Stomach smooth muscle (tissue), 2 donors: Measurements from ENCODE around the gene ADPRHL1.
"Not testable (repeated sequence)": the region's sequence is repeated elsewhere in the genome, so short reads cannot be mapped to it uniquely, and the experiment has no call there.

ENCODE experiments used
- H3K27ac ChIP-seq: one replicate; pipeline ENCODE4 v1.7.0; 2013; ENCODE audit warnings: mild to moderate bottlenecking, low read length, inconsistent platforms
- H3K27me3 ChIP-seq, 2 donors: one replicate each; pipeline ENCODE4 v1.7.0; 2013; ENCODE audit warnings: low read length in 2 of 2; ENCODE audit not compliant: insufficient read depth in 2 of 2, control insufficient read depth in 1 of 2
- H3K36me3 ChIP-seq, 2 donors: one replicate each; pipeline ENCODE4 v1.7.0; 2013; ENCODE audit warnings: low read length in 2 of 2; ENCODE audit not compliant: control insufficient read depth in 2 of 2, insufficient read depth in 2 of 2
- H3K4me1 ChIP-seq: one replicate; pipeline ENCODE4 v1.7.0; 2013; ENCODE audit warnings: low read length; ENCODE audit not compliant: control insufficient read depth, insufficient read depth
- H3K4me3 ChIP-seq, 2 donors: one replicate each; pipeline ENCODE4 v1.7.0; 2013; ENCODE audit warnings: low read length in 2 of 2
- H3K9ac ChIP-seq, 2 donors: one replicate each; pipeline ENCODE4 v1.7.0; 2013; ENCODE audit warnings: low read length in 2 of 2, mild to moderate bottlenecking in 1 of 2
- H3K9me3 ChIP-seq, 2 donors: one replicate each; pipeline ENCODE4 v1.7.0; 2013; ENCODE audit warnings: low read length in 2 of 2; ENCODE audit not compliant: control insufficient read depth in 2 of 2
- donor health status: healthy.
- donor health status: Pancreatic carcinoma.

Gene ADPRHL1

DNA sequence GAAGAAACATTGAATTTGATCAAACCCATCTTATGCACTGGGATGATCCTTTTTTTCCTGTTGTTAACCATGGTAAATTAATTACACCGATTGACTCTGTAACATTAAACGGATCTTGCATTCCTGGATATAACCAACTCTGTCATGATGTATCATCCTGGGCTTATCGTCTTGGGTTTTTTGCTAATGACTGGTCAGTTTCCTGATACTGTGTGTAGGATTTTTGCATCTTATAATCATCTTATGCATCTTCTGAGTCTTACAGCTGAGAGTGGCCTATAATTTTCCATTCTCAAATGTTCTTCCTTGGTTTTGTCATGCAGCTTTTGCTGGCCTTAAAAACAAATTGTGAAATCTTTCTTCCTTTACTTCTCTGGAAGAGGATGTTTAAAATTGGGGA is 24.4 kb upstream of the ADPRHL1 start:
- H3K27ac ChIP-seq = no peak overlapping the region
- no peak overlapping the region for H3K9ac ChIP-seq
- H3K27me3 ChIP-seq = no peaks in the 10 kb centered on the region
- H3K4me1 ChIP-seq = peaks cover 2% of the 10 kb centered on the region
- no peak overlapping the region for H3K4me3 ChIP-seq
- no peaks in the 10 kb centered on the region for H3K9me3 ChIP-seq
- peaks cover 14 to 29% of the 10 kb centered on the region in 2 donors for H3K36me3 ChIP-seq

- Histone ChIP-seq H3K9ac (no peak overlapping the region), H3K27me3 (no peaks in the 10 kb centered on the region), H3K27ac (no peak overlapping the region), H3K4me3 (no peak overlapping the region), H3K9me3 (no peaks in the 10 kb centered on the region), H3K36me3 (peaks cover 14 to 32% of the 10 kb centered on the region in 2 donors), H3K4me1 (peaks cover 2% of the 10 kb centered on the region)
These were observed 23.5 kb upstream of the ADPRHL1 start for GRCh38 chr13:113476811-113477210.

DNA sequence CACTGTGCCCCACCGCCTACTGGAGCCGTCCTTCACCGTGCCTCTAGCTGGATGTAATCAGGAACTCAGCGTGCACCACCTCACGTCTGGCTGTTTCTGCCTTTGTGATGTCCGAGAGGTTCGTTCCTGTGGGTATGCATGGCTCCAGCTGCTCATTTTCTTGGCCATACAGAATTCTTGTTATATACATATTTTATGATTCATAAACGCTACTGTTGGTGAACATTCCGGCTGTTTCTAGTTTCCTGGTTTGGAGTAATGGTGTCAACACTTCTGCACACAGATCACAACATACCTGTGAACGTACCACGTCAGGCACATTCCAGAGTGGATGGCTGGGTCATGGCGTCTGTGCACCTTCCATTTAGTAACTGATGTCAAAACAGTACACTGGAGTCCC is 22.6 kb upstream of the ADPRHL1 start:
- Histone ChIP-seq H3K9me3 (no peaks in the 10 kb centered on the region), H3K36me3 (peaks cover 18 to 36% of the 10 kb centered on the region in 2 donors), H3K4me3 (no peak overlapping the region), H3K27me3 (no peaks in the 10 kb centered on the region), H3K4me1 (peaks cover 2% of the 10 kb centered on the region), H3K27ac (no peak overlapping the region), H3K9ac (no peak overlapping the region)

DNA sequence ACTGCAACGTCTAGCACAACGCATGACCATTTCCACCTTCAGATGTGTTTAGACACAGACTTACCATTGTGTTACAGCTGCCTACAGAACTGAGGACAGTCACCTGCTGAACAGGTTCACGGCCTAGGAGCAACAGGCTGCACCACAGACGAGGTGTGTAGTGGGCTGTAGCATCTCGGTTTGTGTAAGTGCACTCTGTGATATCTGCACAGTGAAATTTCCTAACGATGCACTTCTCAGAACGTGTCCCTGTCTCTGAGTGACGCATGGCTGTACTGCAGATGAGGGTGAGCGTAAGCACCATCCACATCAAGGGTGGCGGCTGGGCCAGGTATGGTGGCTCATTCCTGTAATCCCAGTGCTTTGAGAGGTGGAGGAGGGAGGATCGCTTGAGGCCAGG is 22.0 kb upstream of the ADPRHL1 start:
- Histone ChIP-seq H3K4me3 (no peak overlapping the region), H3K9me3 (no peaks in the 10 kb centered on the region), H3K27me3 (no peaks in the 10 kb centered on the region), H3K27ac (no peak overlapping the region), H3K4me1 (peaks cover 2% of the 10 kb centered on the region), H3K9ac (no peak overlapping the region), H3K36me3 (peaks cover 18 to 36% of the 10 kb centered on the region in 2 donors)

GRCh38 chr13:113474179-113474578 is 20.9 kb upstream of the ADPRHL1 start:
- Histone ChIP-seq H3K9me3 (no peaks in the 10 kb centered on the region), H3K27me3 (no peaks in the 10 kb centered on the region), H3K27ac (no peak overlapping the region), H3K9ac (no peak overlapping the region), H3K36me3 (peaks cover 14 to 38% of the 10 kb centered on the region in 2 donors), H3K4me1 (peaks cover 2% of the 10 kb centered on the region), H3K4me3 (no peak overlapping the region)

- H3K27ac ChIP-seq = no peak overlapping the region
- H3K9ac ChIP-seq = no peak overlapping the region
- no peak overlapping the region for H3K4me3 ChIP-seq
- peaks cover 24 to 34% of the 10 kb centered on the region in 2 donors for H3K36me3 ChIP-seq
- H3K4me1 ChIP-seq = peaks cover 2% of the 10 kb centered on the region
- H3K27me3 ChIP-seq = no peaks in the 10 kb centered on the region
- H3K9me3 ChIP-seq = no peaks in the 10 kb centered on the region
These were observed 19.2 kb upstream of the ADPRHL1 start for GRCh38 chr13:113472355-113473025.

DNA sequence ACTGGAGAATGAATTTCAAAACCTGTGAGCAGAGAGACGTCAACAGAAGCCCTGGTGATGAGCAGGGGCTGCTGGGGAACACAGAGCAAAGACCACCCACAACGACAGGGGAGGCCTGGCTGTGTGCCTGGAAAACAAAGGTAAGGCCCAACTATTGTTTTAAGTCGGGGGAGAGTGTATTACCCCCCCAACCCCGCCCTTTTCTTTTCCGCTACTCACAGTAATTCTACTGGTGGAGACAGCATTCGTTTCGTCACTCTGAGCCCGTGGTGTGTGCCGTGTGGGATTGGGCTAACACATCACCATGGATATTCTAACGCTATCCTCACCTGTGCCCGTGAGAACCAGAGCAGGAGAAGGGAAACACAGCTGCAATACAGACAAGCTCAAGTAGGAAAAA is 18.6 kb upstream of the ADPRHL1 start:
- peaks cover 21 to 37% of the 10 kb centered on the region in 2 donors for H3K36me3 ChIP-seq
- no peak overlapping the region for H3K9ac ChIP-seq
- no peaks in the 10 kb centered on the region for H3K27me3 ChIP-seq
- no peak overlapping the region for H3K27ac ChIP-seq
- H3K4me3 ChIP-seq = no peak overlapping the region
- peaks cover 2% of the 10 kb centered on the region for H3K4me1 ChIP-seq
- H3K9me3 ChIP-seq = no peaks in the 10 kb centered on the region

- not testable (repeated sequence) for H3K4me3 ChIP-seq, H3K27me3 ChIP-seq, H3K4me1 ChIP-seq, H3K9ac ChIP-seq, H3K9me3 ChIP-seq, H3K27ac ChIP-seq
- H3K36me3 ChIP-seq = peaks cover 19 to 28% of the 10 kb centered on the region in 2 donors
These were observed 17.4 kb upstream of the ADPRHL1 start for GRCh38 chr13:113470635-113471163.

GRCh38 chr13:113470073-113470472 is 16.8 kb upstream of the ADPRHL1 start:
- Histone ChIP-seq H3K36me3 (peaks cover 13 to 23% of the 10 kb centered on the region in 2 donors), H3K27ac (no peak overlapping the region), H3K9me3 (no peaks in the 10 kb centered on the region), H3K9ac (no peak overlapping the region), H3K4me1 (peaks cover 2% of the 10 kb centered on the region), H3K27me3 (no peaks in the 10 kb centered on the region), H3K4me3 (no peak overlapping the region)

- Histone ChIP-seq H3K9me3 (no peaks in the 10 kb centered on the region), H3K9ac (no peak overlapping the region), H3K27ac (no peak overlapping the region), H3K4me3 (no peak overlapping the region), H3K27me3 (no peaks in the 10 kb centered on the region), H3K36me3 (peaks cover 13 to 21% of the 10 kb centered on the region in 2 donors), H3K4me1 (peaks cover 2% of the 10 kb centered on the region)
These were observed 16.3 kb upstream of the ADPRHL1 start for GRCh38 chr13:113469582-113469981.

DNA sequence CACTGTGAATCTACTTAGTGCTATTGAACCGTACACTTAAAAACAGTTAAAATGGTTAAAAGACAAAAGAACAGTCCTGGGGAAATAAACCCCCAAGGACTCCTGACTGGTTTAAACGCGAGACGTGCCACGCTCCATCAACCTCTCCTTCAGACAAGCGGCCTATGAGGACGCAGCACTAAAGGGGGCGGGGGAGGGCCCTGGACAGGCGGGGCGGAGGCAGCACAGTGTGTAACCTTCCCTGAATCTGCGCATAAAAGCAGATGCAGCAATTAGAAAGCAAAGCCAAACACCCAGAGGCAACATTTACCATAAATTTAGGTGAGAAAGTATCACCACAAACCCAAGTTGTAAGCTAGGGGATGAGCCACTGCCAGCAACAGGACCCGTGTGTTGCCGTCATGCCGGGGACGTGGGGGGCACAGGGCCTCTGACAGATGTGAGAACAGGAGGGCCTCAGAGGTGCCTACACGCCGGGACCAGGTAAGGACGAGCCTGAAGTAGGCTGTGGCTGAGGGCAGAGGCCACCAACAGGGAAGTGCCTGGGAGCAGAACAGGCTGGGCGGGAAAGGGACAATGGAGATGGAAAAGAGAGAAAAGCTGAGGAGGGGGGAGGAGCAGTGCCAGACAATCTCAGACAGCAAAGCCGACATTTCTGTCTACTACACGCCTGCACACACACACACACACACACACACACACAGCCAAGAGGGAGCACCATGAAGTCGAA is 15.3 kb upstream of the ADPRHL1 start:
- Histone ChIP-seq H3K9ac (no peak overlapping the region), H3K36me3 (peaks cover 13 to 14% of the 10 kb centered on the region in 2 donors), H3K27me3 (no peaks in the 10 kb centered on the region), H3K4me1 (no peaks in the 10 kb centered on the region), H3K4me3 (no peak overlapping the region), H3K9me3 (no peaks in the 10 kb centered on the region), H3K27ac (no peak overlapping the region)
